Mesothelial cell of epicardium (in vitro differentiated cells): ENCODE data around the gene DYNC1LI1. TPM values are rescaled to one million over a fixed set of nuclear protein-coding genes. Genes with fewer than 3 reads are reported as not detected.

ENCODE experiments used
- DNase-seq, 2 experiments: peaks; one replicate each; pipeline ENCODE4 v3.0.0; 2021; ENCODE audit warnings: low spot score in 2 of 2; ENCODE audit not compliant: unreplicated experiment in 2 of 2
- H3K27ac Mint-ChIP-seq: 2 replicates; pipeline ENCODE4 v1.8.0; 2021; ENCODE audit warnings: mixed read lengths
- H3K27me3 Mint-ChIP-seq: 2 replicates; pipeline ENCODE4 v1.8.0; 2021; ENCODE audit warnings: low read depth, mixed read lengths
- H3K36me3 Mint-ChIP-seq: 2 replicates; pipeline ENCODE4 v1.8.0; 2021; ENCODE audit warnings: mixed read lengths
- H3K4me1 Mint-ChIP-seq: 2 replicates; pipeline ENCODE4 v1.8.0; 2021; ENCODE audit warnings: mixed read lengths
- H3K4me3 Mint-ChIP-seq: 2 replicates; pipeline ENCODE4 v1.8.0; 2021; ENCODE audit warnings: mild to moderate bottlenecking, moderate library complexity, mixed read lengths
- H3K9me3 Mint-ChIP-seq: 2 replicates; pipeline ENCODE4 v1.8.0; 2021; ENCODE audit warnings: mixed read lengths
- total RNA-seq: library from RNA; stranded (reverse); gene quantifications from 3 replicates; pipeline ENCODE4 v1.2.1, GENCODE V29; 2021
- TF ChIP-seq, protein P1 (sequence below): fragments of 200-600 bp; sonication (generic); IDR thresholded peaks from one replicate; pipeline ENCODE4 v1.5.0; 2021; ENCODE audit warnings: antibody characterized with exemption; ENCODE audit not compliant: unreplicated experiment

DYNC1LI1 gene
- total RNA-seq: 22.0 to 23.9 TPM (median 22.3 TPM) in 3 replicates

- Mint-ChIP-seq H3K27ac (peak within 1 kb of the TSS; percentile 96), H3K9me3 (no peaks in the 10 kb centered on the region), H3K36me3 (no peaks in the 10 kb centered on the region), H3K27me3 (no peaks in the 10 kb centered on the region), H3K4me1 (peaks cover 17% of the 10 kb centered on the region), H3K4me3 (peak within 1 kb of the TSS; percentile 90)
- peak; percentile 95 to 96 for DNase-seq
- TF ChIP-seq, protein P1, sequence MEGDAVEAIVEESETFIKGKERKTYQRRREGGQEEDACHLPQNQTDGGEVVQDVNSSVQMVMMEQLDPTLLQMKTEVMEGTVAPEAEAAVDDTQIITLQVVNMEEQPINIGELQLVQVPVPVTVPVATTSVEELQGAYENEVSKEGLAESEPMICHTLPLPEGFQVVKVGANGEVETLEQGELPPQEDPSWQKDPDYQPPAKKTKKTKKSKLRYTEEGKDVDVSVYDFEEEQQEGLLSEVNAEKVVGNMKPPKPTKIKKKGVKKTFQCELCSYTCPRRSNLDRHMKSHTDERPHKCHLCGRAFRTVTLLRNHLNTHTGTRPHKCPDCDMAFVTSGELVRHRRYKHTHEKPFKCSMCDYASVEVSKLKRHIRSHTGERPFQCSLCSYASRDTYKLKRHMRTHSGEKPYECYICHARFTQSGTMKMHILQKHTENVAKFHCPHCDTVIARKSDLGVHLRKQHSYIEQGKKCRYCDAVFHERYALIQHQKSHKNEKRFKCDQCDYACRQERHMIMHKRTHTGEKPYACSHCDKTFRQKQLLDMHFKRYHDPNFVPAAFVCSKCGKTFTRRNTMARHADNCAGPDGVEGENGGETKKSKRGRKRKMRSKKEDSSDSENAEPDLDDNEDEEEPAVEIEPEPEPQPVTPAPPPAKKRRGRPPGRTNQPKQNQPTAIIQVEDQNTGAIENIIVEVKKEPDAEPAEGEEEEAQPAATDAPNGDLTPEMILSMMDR: no peak
These were observed at the start of gene DYNC1LI1 for GRCh38 chr3:32570421-32571191. Gene DYNC1LI1, minus strand, starts transcription at chr3:32570858. Its CDS starts 88 bp downstream, at chr3:32570770.

GRCh38 chr3:32619395-32619794 is 48.7 kb upstream of the DYNC1LI1 start:
- no peak overlapping the region for H3K4me3 Mint-ChIP-seq

DNA sequence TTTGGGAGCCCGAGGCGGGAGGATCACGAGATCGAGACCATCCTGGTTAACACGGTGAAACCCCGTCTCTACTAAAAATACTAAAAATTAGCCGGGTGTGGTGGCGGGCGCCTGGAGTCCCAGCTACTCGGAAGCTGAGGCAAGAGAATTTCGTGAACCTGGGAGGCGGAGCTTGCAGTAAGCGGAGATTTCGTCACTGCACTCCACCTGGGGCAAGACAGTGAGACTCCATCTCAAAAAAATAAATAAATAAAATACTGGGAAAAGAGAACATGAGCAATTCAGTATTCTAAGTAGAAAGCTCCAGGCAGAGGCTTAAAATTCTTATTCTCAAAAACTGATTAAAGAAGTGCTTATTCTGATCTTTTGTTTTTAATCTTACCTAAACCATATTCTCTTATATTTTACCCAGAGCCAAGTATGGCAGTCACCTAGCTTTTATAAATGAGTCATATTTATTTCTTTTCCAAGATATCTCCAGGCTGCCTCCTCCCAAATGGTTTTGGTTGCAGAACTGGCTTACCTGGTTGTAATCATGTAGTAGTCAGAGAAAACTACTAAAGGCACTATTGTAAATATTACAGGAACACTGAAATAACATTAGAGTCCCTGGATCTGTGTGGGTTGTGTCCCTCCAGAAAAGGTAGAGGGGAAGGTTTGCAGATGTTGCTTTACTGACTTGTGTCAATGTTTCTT is 45.8 kb upstream of the DYNC1LI1 start:
- TF ChIP-seq, protein P1: no peak
- DNase-seq: no peak
- Mint-ChIP-seq H3K4me1 (no peaks in the 10 kb centered on the region), H3K27ac (no peak overlapping the region), H3K36me3 (no peaks in the 10 kb centered on the region), H3K4me3 (no peak overlapping the region), H3K27me3 (no peaks in the 10 kb centered on the region), H3K9me3 (peaks cover 25% of the 10 kb centered on the region)

More at GRCh38 chr3:32619395-32619794, 48.7 kb upstream of the DYNC1LI1 start:
- H3K27me3 Mint-ChIP-seq: peaks cover 16% of the 10 kb centered on the region
- H3K36me3 Mint-ChIP-seq: no peaks in the 10 kb centered on the region
- no peak overlapping the region for H3K27ac Mint-ChIP-seq
- peaks cover 25% of the 10 kb centered on the region for H3K9me3 Mint-ChIP-seq
- TF ChIP-seq, protein P1: no peak
- H3K4me1 Mint-ChIP-seq: no peaks in the 10 kb centered on the region
- no peak for DNase-seq

- Mint-ChIP-seq H3K4me3 (no peak overlapping the region), H3K9me3 (peaks cover 11% of the 10 kb centered on the region), H3K36me3 (no peaks in the 10 kb centered on the region), H3K4me1 (no peaks in the 10 kb centered on the region), H3K27me3 (no peaks in the 10 kb centered on the region), H3K27ac (no peak overlapping the region)
- DNase-seq: no peak
- TF ChIP-seq, protein P1: no peak
These were observed 44.3 kb upstream of the DYNC1LI1 start for GRCh38 chr3:32614956-32615355.

DNA sequence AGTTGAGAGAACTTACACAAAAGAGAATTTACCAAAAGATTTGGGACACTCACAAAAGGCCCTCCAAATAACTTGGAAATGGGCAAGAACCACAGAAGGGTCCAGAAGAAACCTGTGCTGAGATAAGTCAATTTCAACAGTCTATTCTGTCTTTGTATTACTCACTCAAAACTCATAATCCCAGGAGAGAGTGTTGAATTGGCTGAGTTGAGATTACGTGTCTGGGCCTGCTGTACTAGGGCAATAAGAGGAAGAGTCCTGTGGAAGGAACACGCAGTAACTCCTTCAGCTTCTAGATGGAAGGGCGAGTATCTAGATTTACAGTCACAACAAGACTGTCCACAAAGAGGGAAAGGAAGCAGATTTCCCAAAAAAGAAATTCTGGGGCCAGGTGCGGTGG is 42.5 kb upstream of the DYNC1LI1 start:
- Mint-ChIP-seq H3K4me3 (no peak overlapping the region), H3K4me1 (no peaks in the 10 kb centered on the region), H3K27me3 (no peaks in the 10 kb centered on the region), H3K9me3 (no peaks in the 10 kb centered on the region), H3K36me3 (no peaks in the 10 kb centered on the region), H3K27ac (no peak overlapping the region)
- DNase-seq: no peak
- TF ChIP-seq, protein P1: no peak
